ENCODE data around the gene SYP.
"Not testable (repeated sequence)": the region's sequence is repeated elsewhere in the genome, so short reads cannot be mapped to it uniquely, and the experiment has no call there.

The SYP gene

DNA sequence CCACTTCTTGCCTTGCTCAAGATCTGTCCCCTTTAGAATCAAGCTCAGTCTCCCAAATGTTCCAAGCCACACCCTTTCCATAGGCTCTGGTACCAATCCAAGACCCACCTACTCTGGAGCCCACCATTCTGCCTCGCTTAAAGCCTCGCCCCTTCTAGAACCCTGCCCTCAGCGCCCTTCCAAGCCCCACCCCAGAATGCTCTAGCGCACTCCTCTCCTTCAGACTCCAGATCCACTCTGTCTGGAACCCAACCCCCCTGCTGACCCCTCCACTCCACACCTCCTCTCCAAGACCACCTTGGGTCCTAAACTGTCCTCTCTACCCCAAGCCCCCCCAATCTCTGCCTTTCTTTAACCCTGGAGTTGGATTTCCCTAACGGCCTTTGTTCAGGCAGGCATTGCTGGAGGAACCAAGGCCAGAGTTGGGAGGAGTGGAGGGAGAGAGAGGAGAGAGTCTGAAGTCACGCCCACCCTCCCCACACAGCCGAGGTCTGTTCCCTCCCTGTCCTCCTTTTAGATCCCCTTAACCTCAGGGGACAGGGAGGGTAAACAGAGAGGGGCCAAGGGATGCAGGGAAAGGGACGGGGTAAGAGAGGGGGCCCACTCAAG lies 11.4 kb downstream of the SYP start:
- DNase-seq = no peak

GRCh38 chrX:49187526-49187925 lies 12.5 kb downstream of the SYP start:
- DNase-seq = no peak

DNA sequence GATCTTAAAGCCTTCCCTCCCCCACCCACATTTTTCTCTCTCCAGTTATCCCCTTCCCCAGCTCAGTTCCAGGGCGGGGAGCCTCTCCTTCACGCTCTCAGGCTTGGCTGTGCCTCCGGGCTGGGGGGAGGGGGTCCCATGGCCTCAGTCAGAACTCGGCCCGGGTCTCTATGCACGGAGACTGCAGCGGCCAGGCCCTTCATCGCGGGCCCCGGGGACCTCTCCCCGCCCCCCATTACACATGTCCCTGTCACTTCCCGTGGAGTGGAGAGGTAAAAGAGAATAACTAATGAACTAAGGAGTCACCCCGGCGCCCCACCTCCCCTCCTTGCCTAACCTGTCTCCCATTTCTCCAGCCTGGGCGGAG lies 13.0 kb downstream of the SYP start:
- DNase-seq = no peak

- peak; percentile 71 for DNase-seq
Observed at GRCh38 chrX:49186125-49187027, 13.6 kb downstream of the SYP start, which contains the start of gene PRICKLE3. TSS of gene PRICKLE3 (minus strand) at chrX:49186373. CDS start at chrX:49186297, 76 bp downstream.

DNA sequence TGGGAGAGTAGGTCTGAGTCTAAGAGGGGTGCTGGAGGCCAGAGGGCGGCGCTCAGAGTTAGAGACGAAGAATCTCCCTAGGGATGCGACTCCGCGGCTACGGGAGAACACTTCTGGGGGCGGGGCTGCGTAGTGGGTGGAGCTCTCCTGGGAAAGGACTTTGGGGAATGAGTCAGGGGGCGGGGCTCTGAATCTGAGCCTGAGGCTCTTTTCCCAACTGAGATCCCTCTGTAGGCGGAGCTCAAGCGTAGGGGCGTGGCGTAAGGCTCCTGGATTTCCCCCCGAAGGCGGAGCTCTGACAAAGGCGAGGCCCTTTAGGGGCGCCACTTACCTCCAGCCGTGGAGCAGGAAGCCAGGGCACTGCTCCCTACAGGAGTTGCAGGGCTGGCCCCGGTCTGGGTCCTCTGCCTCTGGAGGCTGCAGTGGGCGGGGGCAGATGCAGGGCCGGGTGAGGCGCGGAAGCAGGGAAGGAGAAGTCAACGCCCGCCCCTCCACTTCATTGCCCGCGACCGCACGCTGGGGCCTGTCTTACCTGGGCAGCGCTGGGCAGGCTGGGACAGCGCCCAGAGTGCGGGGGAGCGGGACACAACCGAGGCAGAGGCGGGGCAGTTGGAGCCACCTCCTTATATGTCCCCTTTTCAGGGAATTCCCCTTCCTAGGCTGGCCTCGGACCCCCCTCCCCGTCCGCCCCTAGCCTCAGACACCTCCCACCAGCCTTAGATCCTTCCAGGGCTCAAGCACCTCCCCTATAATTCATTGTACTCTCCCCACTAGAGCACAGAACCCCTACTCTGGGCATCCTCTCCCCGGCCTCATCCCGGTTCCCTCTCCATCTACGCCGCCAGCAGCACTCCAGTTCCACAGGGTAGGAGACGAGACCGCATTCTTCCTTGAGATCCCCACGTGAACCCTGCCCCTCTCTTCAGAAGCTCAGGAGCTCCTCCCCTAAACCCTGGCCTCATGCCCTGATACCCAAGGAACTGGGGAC lies 15.4 kb downstream of the SYP start:
- no peak for DNase-seq

- no peak for DNase-seq
Observed at GRCh38 chrX:49183701-49184281, 16.2 kb downstream of the SYP start.

GRCh38 chrX:49179358-49179757 lies 20.6 kb downstream of the SYP start:
- DNase-seq = no peak

GRCh38 chrX:49178537-49178936 lies 21.5 kb downstream of the SYP start:
- no peak for DNase-seq

DNA sequence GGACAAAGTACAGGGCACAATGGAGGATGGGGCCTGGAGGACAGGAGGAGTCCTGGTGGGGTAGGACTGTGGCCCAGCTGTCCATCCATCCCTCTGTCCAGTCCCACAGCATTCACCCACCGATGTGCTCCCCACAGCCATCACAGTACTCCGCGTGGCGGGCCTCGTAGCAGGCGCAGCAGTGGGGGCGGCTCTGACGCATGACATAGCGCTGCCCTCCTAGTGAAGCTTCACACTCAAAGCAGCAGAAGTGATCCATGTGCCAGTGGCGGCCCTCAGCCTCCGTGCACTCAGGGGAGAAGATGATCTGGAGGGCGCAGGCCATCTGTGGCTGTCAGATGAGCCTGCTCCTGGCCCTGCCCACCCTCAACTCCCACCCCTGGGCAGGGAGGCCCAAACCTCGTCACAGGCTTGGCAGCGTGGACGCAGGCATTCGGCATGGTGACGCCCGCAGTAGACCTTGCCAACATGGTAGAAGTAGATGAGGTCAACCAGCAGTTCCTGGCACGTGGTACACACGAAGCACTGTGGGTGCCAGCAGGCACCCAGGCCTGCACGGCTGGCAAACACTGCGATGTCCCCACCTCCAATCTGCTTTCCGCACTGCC lies 22.0 kb downstream of the SYP start:
- no peak for DNase-seq

DNA sequence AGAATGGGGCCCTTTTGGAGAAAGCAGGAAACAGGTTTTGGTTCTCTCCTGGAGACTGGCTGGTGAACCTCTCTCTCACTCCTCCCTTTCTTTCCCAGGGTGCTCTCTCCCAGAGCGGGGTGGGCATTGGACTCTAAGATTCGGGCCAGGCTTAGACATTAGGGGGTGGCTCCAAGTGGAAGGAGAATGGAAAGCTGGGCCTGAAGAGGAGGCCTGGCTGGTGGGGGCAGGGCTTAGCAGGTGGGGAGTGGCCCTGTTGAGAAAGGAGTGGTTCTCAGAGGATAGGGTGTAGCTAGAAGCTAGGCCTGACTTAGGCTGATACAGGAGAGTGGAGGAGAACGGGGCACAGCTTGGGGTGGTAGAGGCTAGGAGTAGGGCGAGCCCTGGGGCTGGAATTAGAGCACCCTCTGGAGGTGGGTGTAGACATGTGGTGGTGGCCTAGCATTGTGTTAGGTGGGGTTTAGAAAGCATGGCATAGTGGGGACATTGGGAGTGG lies 22.6 kb downstream of the SYP start:
- DNase-seq = no peak

GRCh38 chrX:49176421-49177326 lies 23.3 kb downstream of the SYP start:
- no peak for DNase-seq

DNA sequence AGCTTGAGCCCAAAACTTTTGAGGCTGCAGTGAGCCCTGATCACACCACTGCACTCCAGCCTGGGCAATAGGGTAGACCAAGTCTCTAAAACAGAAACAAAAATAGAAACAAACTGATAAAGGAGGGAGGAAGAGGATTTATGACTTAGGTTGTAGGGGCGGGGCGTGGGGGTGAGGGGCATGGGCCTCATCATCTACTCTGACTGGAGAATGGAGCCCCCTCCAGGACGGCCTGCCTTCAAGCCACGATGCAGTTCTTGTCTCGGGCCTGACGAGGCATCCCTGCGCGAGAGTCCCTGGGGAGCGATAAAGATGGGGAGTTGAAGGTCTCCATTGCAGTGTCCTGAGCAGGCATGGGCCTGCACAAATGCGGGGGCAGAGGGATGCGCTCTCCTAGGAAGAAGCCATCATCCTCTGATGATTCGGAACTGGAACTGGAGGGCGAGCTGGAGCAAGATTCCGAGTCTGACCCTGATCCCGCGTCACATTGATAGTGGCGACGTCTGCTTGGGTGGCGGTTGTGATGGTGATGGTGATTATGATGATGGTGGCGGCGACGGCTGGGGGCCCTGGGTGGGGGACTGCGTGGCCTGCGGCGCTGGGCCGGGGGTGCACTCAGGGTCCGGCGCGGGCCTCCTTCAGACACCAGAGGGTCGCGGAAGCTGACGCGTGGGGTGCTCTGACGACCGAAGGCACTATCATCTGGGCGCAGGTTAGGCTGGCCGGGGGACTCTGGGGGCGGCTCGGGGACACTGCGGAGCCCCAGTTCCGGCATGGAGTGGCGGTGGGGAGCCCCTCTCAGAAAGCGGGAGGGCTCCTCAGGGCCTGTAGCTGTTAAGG lies 24.3 kb downstream of the SYP start:
- no peak for DNase-seq

DNA sequence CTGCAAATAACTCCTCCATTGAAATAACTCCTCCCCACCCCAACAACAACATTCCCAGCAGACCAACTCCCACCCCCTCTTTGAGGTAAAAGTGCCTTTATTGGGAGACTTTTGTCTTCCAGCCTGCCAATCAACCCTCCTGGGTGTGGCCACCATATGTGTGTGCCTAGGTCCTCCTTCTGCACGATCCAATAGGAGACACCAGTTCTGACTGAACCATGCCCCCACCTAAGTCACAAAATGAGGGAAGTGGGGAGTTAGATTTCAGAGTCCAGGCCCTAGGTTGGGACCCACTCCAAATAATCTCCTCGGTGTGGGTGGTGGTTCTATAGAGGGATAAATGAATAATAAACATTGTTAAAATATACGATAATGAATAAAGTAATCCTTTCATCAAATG lies 25.3 kb downstream of the SYP start:
- DNase-seq = no peak

- not testable (repeated sequence) for DNase-seq
Observed at GRCh38 chrX:49173544-49173943, 26.4 kb downstream of the SYP start.

- peak; percentile 57 for DNase-seq
Observed at GRCh38 chrX:49172280-49172780, 27.7 kb downstream of the SYP start.

DNA sequence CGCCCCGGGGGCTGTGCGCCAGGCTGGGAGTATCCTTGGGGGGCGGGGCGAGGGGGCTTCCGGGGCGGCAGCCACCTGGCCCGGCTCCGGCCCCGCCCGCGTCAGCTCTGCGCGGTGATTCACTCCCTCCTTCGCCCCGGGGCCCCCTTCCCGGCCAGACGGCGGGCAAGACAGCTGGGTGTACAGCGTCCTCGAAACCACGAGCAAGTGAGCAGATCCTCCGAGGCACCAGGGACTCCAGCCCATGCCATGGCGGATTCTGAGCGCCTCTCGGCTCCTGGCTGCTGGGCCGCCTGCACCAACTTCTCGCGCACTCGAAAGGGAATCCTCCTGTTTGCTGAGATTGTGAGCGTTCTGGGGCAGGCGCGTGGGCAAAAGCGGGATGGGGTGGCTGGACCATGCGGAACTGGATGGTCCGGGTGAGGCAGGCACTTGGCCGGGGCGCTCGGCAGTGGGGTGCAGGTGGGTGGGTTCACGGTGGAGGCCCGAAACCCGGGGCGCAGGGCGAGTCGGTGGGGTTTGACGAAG lies 28.2 kb downstream of the SYP start, which contains the start of gene PLP2:
Gene PLP2 (plus strand): TSS at position 147 of the 528 bp plus-strand sequence. CDS start 103 bp downstream, at position 250.
- DNase-seq = peak; percentile 75

DNA sequence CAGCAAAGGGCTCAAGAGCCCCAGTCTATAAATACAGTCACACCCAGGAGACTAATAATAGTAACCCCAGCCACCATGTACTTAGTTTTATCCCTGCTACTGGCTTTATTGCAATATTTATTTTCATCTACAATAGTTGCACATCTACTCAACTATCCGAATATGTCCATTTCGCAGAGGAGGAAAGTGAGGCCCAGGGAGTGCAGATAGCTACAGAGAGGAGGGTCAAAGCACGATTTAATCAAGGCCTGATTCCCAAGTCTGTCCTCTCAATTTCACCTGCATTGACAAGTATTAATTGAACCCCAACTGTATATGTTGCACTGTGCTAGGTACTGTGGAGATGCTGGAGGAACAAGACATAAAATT lies 32.3 kb downstream of the SYP start:
- no peak for DNase-seq

- DNase-seq = peak; percentile 64
Observed at GRCh38 chrX:49166914-49167739, 32.9 kb downstream of the SYP start.
